DMS114 treated with DMSO at 0.1 percent for 48 hours (cell line): ENCODE results near the gene LYSMD3.
"Not testable (repeated sequence)": the region's sequence is repeated elsewhere in the genome, so short reads cannot be mapped to it uniquely, and the experiment has no call there.

Experiments used
- DNase-seq: peaks from one replicate; lab custom pipeline; 2025; ENCODE audit not compliant: unreplicated experiment; lab: John Stamatoyannopoulos, UW

Gene LYSMD3

DNA sequence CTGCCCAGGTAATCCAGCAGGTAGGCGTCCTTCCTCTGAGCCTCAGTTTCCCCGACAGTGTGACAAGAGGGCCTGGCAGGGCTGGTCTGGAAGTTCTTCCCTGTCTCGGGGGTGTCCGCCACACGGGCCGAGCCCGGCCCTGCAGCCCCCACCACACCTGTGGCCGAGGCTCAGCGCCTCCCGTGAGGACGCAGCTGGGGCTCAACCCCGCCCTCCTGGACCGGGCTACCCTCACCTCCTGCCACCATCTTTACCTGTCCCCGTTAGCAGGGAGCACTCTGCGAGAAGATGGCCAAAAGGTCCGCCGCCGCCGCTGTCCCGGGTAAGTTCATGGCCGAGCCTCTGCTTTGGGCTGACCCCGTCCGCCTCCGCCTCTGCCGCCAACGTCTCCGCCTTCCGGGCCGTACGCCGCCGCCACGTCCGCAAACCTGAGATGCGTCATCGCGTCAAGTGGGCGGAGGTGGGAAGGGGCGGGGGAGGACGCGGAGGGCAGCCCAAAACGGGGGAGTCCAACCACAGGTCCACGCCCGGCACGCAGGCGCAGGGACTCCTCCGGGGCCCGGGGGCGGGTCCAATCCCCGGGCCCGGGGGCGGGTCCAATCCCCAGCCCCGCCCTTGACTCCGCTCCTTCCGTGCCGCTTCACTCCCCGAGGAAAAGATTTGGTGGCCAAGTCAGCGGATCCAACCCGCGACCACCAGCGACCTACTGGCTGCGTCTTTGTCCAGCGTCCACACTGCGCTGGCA lies at the start of gene LYSMD3:
Gene LYSMD3, minus strand, starts transcription at position 391 of the 745 bp plus-strand sequence. CDS start 4,295 bp downstream, outside the sequence.
- peak; percentile 92 for DNase-seq

DNA sequence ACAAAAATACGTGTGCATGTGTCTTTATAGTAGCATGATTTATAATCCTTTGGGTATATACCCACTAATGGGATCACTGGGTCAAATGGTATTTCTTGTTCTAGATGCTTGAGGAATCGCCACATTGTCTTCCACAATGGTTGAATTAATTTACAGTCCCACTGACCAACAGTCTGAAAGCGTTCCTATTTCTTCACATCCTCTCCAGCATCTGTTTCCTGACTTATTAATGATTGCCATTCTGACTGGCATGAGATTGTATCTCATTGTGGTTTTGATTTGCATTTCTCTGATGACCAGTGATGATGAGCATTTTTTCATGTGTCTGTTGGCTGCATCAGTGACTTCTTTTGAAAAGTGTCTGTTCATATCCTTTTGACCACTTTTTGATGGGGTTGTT lies 47.2 kb upstream of the LYSMD3 start:
- not testable (repeated sequence) for DNase-seq

DNA sequence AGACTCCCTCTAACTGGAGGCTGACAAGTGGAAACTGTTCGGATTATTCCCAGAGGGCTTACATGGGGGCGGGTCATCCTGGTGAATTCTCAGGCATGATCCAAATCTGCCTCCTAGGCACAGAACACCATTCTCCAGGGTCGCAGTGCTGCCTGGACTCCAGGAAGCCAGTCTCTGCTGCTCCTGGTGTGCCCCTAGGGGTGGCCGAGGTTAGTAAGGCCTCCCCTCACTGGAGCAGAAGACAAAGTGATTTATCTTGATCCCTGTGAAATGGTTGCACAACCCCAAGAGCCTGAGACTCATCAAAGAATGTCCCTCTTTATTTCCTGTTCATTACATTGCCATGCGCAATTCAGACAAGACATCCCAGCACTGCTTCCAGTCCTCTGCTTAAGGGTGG lies 46.3 kb upstream of the LYSMD3 start:
- DNase-seq = no peak

DNA sequence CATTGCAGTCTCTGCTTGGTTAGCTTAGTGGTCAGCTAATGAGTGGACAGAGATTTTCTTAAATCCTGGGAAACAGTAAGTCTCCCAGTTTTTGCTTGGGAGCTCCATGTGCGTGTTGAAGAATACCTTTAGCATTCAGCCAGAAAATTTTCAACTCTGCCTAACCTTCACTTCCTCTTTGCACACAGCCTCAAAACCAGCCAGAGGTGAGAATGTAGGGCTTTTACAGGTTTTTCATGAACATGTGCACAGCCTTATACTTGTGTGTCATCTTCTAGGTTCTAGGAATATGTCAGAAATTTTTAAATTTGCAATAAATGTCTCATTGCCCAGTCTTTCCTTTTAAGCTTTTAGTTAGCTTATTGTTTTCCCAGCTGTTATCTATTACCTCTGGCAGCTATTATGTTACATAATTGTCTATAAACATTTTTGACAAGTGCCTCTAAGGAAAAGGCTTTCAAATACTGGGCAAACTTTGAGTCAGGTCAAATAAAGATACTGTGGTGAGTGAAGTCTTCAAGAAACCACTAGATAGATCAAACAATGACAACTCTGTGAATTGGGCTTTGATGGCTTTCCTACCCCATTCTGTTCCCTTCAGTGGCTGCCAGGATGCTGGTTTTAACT lies 41.9 kb upstream of the LYSMD3 start:
- DNase-seq = no peak

DNA sequence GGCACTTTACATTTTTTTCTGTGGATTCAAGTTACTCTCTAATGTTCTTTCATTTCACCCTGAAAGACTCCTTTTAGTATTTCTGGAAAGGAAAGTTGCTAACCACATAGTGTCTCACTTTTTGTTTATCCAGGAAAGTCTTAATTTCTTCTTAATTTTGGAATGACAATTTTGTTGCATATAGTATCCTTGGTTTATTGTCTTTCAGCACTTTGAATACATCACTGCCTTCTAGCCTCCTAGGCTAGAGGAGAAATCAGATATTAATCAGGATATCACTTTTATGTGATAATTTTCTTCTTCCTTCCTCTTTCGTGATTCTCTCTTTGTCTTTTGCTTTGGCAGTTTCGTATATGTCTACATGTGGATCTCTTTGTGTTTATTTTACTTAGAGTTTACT lies 40.6 kb upstream of the LYSMD3 start:
- DNase-seq = no peak

DNA sequence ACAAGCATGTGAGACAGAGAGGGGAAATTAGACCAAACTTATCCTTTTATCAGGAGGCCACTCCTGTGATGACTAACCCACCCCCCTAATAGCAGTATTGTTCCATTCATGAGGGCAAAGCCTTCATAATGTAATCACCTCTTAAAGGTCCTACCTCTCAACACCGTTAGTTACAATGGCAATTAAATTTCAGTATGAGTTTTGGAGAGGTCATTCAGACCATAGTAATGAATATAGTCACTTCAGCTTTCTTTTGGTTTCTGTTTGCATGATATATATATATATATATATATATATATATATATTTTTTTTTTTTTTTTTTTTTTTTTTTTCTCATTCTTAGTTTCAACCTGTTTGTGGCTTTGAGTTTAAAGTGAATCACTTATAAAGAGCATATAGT lies 39.7 kb upstream of the LYSMD3 start:
- no peak for DNase-seq

DNA sequence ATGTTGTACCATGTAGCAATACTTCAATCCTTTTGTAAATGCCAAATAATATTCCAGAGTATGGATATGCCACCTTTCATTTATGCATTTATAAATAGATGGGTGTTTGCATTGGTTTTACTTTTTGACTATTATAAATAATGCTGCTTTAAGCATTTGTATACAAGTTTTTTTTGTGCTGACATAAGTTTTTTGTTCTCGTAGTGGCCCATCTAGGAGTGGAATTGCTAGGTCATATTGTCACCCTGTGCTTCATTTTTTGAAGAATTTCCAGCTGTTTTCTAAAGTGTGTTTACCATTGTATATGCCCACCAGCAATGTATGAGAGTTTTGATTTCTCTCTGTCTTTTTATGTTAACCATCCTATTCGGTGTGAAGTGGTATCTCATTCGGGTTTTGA lies 36.1 kb upstream of the LYSMD3 start:
- no peak for DNase-seq

DNA sequence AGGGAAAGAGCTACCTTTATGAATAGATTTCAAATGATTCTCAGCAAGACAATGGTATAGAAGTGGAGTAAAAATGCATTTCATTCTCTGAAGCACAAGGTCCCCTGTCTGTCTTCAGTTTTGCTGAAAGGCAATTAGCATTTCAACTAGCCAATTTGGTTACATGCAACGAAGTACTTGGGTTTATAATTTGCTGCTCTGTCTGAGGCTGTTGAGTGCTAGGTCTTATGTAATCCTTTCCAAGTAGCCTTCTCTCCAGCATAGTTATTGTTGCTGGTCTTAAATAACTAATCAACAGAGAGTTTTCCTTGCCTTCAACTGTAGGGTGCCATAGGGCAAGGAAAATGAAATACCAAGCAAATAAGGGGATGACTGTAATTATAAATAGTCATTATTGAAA lies 33.7 kb upstream of the LYSMD3 start:
- no peak for DNase-seq

DNA sequence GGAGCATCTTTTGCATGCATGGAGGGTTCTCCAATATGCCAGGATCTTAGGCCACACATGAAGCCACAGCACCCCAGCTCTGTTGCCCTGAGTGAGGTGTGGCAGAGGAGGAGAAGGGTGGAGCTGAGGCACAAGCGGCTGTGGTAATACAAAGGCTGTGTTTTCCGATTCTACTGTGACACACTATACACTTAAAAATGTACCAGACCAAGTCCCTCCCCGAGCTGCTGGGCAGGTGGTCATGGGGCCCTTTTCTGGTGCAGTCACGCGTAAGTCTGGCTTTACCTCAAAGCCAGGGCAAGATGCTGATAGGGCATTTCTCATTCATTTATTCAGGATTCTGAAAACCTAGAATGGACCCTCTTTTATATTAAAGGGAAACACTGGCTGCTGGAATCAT lies 33.0 kb upstream of the LYSMD3 start:
- DNase-seq = no peak

DNA sequence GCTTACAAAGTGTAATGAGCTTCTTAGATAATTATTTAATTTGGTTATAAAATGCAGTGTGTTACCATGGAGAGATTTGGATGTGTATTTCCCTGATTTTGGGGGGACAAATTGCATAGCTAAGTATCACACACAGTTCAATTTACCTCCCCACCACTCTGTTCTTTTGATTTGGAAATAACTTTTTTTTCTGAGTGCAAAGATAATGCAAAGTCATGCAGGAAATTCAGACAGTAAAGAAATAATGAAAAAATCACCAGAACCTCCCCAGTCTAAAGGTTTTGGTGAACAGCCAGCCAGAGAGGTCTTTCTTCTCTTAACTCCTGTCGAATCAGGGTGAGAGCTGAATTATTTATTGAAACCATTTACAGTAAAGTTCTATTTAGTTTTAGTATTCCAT lies 32.4 kb upstream of the LYSMD3 start:
- DNase-seq = no peak

DNA sequence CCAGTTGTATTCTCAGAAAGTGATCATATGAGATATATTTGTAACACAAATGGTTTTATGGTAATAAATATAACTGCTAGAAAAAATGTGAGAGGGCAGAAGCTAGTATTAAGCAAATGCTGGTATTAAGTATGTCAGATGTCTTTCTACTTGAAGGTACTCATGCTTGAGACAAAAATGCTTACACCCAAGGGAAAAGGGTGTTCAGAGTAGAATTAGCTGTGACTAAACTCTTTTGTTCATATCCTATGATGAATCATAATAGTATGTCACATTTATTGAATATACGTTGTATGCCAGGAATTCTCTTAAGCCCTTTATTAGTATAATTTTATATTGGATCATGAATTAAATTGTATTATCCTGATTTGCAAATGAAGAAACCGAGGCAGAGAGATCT lies 31.4 kb upstream of the LYSMD3 start:
- no peak for DNase-seq

DNA sequence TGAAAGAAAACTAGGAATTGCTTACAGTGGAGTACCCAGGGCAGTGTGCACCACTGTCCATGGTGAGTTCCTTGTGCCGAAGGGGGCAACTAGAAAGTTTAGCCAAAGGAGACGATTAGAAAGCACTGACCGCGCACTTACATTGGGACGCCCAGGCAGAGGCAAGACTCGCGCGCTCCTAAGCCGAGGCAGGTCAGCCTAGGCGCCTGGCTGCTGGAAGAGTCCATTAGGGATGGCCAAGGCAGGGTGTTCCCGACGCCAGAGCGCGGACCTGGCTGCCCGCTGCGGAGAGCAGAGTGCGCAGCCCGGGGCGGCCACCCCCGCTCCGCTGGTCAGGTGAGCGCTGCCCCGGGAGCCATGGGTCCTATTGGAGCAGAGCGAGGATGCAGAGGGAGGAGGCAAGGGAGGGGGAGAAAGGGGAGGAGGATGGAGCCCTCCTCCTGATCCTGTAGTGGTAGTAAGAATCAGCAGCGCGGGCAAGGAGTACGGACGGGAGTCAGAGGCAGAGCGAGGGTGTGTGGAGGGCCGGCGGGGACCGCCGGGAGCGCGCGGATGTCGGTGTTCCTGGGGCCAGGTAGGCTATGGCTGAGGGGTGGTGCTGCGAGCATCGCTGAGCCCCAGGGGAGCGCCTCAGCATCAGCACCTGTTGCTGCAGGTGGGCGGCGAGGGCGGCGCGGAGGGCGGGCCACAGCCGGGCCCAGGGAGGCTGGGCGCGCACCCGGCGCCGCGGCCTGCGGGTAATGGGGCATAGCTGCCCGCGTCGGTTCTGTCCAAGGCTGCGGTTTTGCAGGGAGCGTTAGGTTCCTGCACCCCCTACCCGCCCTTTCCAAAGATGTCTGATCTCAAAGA lies 29.2 kb upstream of the LYSMD3 start, which contains the start of gene ADGRV1:
Gene ADGRV1, plus strand, starts transcription at position 454 of the 849 bp plus-strand sequence. Its CDS starts 99 bp downstream, at position 553.
- DNase-seq = peak; percentile 9

DNA sequence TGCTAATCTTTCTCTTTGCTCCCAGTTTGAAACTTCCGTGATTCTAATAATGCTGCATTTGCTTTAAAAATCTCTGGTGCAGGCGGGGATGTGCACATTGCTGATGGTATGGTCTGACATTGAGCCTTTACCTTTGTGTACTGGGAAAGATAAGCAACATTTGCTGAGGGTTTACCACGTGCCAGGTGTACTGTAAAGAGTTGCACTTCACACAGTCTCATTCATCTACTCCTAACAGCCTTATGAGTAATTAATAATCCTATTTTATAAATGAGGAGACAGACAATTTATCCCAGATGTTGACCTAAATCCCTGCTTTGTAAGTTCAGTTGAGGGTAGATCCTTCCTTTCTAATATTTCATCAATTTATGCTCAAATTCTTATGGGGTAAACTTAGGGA lies 28.5 kb upstream of the LYSMD3 start:
- DNase-seq = no peak

DNA sequence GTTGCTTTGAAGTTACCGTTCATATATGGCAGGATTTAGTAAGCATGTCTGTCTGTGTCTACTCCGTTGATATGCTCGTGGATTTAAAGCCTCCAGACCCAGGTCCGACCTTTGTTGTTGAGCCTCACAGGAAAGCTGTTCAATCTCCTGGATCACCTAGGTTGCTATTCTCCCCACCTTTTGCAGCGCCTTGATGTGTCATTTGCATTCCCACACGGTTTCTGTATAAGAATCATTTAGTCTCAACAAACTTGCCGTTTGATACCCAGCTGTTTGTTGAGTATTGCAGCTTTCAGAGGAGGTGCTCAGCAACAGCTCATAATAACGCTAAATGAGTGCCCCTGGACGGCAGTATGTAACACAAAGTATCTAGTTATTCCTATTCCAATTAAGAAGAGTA lies 28.0 kb upstream of the LYSMD3 start:
- DNase-seq = no peak

DNA sequence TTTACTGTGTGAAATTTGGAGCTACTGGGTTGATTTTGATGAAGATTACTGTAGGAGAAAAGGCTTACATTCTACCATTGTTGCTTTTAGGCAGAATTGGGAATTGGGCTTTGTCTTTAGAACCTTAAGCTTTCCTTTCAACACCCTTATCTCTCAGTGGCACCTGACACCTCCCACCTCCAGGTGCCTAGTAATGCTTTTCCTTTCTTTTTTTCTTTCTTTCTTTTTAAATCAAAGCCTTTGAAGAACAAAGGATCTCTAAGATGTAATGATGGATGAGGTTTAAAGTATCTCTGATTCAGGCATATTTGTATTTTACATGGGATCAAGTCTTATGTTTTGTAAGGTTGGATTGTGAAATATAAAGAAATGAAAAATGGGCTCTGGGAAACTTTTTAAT lies 26.3 kb upstream of the LYSMD3 start:
- DNase-seq = no peak

DNA sequence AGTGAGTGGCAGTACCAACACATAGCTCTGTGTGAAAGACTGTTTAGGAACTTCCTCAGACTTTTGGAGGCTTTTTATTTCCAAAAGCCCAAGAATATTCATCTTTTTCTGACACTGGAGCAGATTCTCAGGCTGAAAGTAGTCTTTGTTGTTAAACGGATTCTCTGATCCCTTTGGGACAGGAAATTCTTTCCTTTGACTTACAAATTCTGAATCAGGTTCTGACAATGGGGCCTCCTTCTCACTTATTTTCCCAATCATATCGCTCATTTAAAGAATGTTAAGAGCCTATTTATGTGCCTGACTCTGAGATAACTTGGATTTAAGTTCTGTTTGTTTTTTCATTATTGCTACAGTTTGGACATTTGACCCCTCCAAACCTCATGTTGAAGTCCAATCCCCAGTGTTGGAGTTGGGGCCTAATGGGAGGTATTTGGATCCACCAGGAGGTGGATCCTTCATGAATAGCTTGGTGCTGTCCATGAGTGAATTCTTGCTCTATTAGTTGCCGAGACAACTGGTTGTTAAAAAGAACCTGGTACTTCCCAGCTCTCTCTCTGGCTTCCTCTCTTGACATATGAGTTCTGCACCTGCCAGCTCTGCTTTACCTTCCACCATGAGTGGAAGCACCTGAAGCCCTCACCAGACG lies 25.1 kb upstream of the LYSMD3 start:
- no peak for DNase-seq

DNA sequence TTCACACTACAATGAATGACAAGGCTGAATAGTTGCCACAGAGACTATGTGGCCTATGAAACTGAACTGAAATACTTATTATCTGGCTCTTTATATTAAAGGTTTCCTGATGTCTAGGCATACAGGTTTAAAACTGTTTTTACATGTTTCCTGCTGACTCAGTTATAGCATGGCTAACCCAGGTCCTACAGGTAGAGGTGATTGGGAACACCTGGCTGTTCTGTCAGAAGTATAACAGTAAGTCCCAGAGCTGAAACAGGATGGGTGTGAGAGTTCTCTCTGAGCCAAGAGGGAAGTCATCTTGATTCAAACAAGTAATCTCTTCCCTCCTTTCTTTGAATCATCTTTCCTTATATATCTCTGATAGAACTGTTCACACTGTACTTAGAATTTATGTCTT lies 24.3 kb upstream of the LYSMD3 start:
- no peak for DNase-seq

DNA sequence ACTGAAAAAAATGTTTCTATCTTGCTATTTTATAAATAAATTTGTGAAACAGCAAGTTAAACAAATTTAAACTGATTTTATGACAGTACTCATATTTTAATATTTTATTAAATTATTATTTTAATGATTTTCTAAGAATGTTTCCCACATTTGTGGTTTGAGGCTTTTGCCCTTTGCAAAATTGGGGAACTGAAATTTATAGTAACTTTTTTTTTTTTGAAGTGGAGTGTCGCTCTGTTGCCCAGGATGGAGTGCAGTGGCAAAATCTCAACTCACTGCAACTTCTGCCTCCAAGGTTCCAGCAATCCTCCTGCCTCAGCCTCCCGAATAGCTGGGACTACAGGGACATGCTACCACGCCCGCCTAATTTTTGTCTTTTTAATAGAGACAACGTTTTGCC lies 22.0 kb upstream of the LYSMD3 start:
- no peak for DNase-seq

DNA sequence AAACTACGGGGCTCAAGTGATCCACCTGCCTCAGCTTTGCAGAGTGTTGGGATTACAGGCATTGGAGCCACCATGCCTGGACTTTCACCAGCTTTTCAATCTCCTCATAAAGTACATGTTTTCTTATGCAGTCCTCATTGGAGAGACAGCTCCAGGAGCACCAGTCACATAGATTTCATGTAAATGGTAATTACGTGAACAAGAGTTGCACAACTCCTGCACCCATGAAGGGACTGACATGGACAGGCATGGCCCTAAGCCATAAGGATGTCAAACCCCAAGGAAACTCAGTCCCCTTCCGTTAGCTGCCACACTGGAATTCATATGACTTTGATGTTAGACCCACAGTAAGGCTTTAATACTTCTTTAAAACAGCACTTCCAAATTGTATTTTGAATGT lies 21.6 kb upstream of the LYSMD3 start:
- DNase-seq = no peak

DNA sequence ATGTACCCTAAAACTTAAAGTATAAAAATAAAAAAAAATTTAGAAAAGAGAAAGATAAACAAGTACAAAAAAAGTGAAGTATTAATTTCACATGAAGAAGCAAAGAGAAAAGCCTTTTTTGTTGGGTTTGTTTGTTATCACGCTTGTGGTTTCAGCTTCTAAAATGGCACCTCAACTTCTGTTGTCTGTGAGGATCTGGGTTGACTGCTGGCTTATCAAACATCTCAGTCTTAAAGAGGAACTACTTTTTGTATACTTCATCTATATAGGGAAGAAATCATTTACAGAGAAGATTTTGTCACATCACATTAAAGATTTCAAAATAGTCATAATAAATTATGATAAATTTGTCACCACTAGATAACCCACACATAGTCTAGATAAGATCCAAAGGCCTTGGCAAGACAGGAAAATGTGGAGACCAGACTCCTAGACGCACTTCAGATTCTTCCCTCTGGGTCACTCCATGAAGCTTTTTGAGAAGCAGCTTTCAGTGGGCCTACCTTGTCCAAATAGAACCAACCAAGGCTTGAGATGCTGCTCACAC lies 20.4 kb upstream of the LYSMD3 start:
- no peak for DNase-seq

DNA sequence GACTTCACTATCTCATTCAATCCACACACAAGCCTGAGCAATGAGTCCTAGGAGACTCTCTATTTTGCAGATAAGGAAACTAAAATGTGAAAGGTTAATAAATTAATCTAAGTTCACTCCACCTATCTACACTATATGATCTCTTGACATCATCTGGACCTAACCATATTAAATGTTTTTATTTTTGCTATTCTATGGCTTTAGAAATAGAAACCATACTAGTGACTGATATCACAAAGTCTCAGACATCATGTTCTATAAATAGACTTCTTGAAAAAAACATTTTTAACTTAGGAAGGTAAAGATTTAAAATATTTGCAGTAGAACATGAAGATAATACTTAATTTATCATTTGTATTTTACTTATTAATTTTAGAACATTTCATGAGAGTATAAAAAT lies 19.8 kb upstream of the LYSMD3 start:
- DNase-seq = no peak
